Measurements from ENCODE around the gene RAB3GAP2.

DNA sequence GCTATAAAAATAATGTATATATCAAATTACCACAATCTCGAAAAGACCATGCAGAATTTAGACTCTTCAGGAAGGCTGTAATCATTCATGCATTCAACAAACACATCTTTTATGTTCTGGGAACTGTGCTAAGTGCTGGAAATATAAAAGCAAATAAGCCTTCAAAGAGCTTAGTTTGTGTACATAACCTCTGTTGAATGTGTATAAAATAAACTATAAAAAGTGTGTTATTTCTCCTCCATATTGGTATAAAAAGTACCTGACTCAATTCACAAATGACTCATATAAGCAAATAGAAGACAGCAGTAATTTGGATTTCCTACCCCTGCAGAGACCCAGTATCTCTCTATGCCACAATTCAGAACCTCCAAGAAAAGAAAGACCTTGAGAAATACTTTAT lies 36.8 kb downstream of the RAB3GAP2 start:
- TF ChIP-seq, protein P1, sequence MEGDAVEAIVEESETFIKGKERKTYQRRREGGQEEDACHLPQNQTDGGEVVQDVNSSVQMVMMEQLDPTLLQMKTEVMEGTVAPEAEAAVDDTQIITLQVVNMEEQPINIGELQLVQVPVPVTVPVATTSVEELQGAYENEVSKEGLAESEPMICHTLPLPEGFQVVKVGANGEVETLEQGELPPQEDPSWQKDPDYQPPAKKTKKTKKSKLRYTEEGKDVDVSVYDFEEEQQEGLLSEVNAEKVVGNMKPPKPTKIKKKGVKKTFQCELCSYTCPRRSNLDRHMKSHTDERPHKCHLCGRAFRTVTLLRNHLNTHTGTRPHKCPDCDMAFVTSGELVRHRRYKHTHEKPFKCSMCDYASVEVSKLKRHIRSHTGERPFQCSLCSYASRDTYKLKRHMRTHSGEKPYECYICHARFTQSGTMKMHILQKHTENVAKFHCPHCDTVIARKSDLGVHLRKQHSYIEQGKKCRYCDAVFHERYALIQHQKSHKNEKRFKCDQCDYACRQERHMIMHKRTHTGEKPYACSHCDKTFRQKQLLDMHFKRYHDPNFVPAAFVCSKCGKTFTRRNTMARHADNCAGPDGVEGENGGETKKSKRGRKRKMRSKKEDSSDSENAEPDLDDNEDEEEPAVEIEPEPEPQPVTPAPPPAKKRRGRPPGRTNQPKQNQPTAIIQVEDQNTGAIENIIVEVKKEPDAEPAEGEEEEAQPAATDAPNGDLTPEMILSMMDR (IDR thresholded peaks at IDR 0.05), result no peak
- TF ChIP-seq ZFX (IDR thresholded peaks at IDR 0.05; ENCODE audit: borderline replicate concordance), result no peak

Data from 22Rv1 (cell line).